HG03442 (cell line): Measurements from ENCODE around the gene GRID1.

Source experiments
- ATAC-seq: cut with Tn5 transposase; IDR thresholded peaks from one replicate; pipeline ENCODE4 v1.9.1; 2021; ENCODE audit warnings: mild to moderate bottlenecking, moderate library complexity; ENCODE audit not compliant: unreplicated experiment

The GRID1 gene

GRCh38 chr10:85615556-85615955 is 751.0 kb downstream of the GRID1 start:
- ATAC-seq, result no peak

- no peak for ATAC-seq
Observed at GRCh38 chr10:85614981-85615380, 751.6 kb downstream of the GRID1 start.

GRCh38 chr10:85614566-85614965 is 752.0 kb downstream of the GRID1 start:
- no peak for ATAC-seq

GRCh38 chr10:85613391-85613790 is 753.2 kb downstream of the GRID1 start:
- ATAC-seq, result no peak

- peak; percentile 48 for ATAC-seq
Observed at GRCh38 chr10:85612833-85613232, 753.8 kb downstream of the GRID1 start.

GRCh38 chr10:85612378-85612775 is 754.2 kb downstream of the GRID1 start:
- ATAC-seq, result peak; percentile 91

GRCh38 chr10:85611746-85612377 is 754.7 kb downstream of the GRID1 start:
- ATAC-seq, result no peak

- ATAC-seq, result no peak
Observed at GRCh38 chr10:85611093-85611740, 755.4 kb downstream of the GRID1 start.

GRCh38 chr10:85610381-85611092 is 756.1 kb downstream of the GRID1 start:
- no peak for ATAC-seq

GRCh38 chr10:85609509-85609908 is 757.1 kb downstream of the GRID1 start:
- ATAC-seq, result no peak

- ATAC-seq, result no peak
Observed at GRCh38 chr10:85608706-85609105, 757.9 kb downstream of the GRID1 start.

- no peak for ATAC-seq
Observed at GRCh38 chr10:85607043-85607695, 759.4 kb downstream of the GRID1 start.

- no peak for ATAC-seq
Observed at GRCh38 chr10:85606401-85606800, 760.2 kb downstream of the GRID1 start.

GRCh38 chr10:85604884-85605283 is 761.7 kb downstream of the GRID1 start:
- ATAC-seq, result no peak

- no peak for ATAC-seq
Observed at GRCh38 chr10:85604136-85604725, 762.4 kb downstream of the GRID1 start.

- ATAC-seq, result no peak
Observed at GRCh38 chr10:85603151-85603940, 763.2 kb downstream of the GRID1 start.

GRCh38 chr10:85602713-85603112 is 763.9 kb downstream of the GRID1 start:
- no peak for ATAC-seq

GRCh38 chr10:85602306-85602705 is 764.3 kb downstream of the GRID1 start:
- ATAC-seq, result no peak

- ATAC-seq, result no peak
Observed at GRCh38 chr10:85601526-85601925, 765.1 kb downstream of the GRID1 start.

GRCh38 chr10:85600744-85601081 is 765.9 kb downstream of the GRID1 start:
- no peak for ATAC-seq
